Activated gamma-delta T cell treated with anti-CD3 and anti-CD28 coated beads, Interleukin-2, amount 50 U/mL, for 16 hours (primary cell): Measurements from ENCODE around the gene GHSR.

Source experiments
- DNase-seq: peaks from one replicate; pipeline ENCODE4 v3.0.0-alpha.2; 2020; ENCODE audit warnings: low read depth

GHSR gene

GRCh38 chr3:172447611-172448579 lies at the start of gene GHSR:
GHSR (minus strand) TSS chr3:172448456; CDS start chr3:172448413, 43 bp downstream.
- no peak for DNase-seq

- peak; percentile 63 for DNase-seq
Measured at GRCh38 chr3:172490198-172490669, 42.0 kb upstream of the GHSR start.

- DNase-seq: no peak
Measured at GRCh38 chr3:172478116-172478515, 29.9 kb upstream of the GHSR start.

GRCh38 chr3:172476347-172476746 lies 28.1 kb upstream of the GHSR start:
- DNase-seq: no peak

GRCh38 chr3:172475703-172476102 lies 27.4 kb upstream of the GHSR start:
- DNase-seq: no peak

- DNase-seq: no peak
Measured at GRCh38 chr3:172471903-172472302, 23.6 kb upstream of the GHSR start.

- DNase-seq: no peak
Measured at GRCh38 chr3:172470588-172470987, 22.3 kb upstream of the GHSR start.

GRCh38 chr3:172467170-172467824 lies 19.0 kb upstream of the GHSR start:
- DNase-seq: no peak

- DNase-seq: no peak
Measured at GRCh38 chr3:172466553-172467130, 18.4 kb upstream of the GHSR start.

GRCh38 chr3:172465281-172465680 lies 17.0 kb upstream of the GHSR start:
- no peak for DNase-seq

- DNase-seq: no peak
Measured at GRCh38 chr3:172464306-172464705, 16.1 kb upstream of the GHSR start.

- DNase-seq: no peak
Measured at GRCh38 chr3:172461530-172462138, 13.4 kb upstream of the GHSR start.

- DNase-seq: no peak
Measured at GRCh38 chr3:172456404-172456803, 8.1 kb upstream of the GHSR start.

GRCh38 chr3:172454180-172454579 lies 5.9 kb upstream of the GHSR start:
- DNase-seq: no peak

GRCh38 chr3:172449466-172450149 lies 1.4 kb upstream of the GHSR start:
- DNase-seq: no peak

GRCh38 chr3:172448661-172449465 lies 607 bp upstream of the GHSR start:
- no peak for DNase-seq

GRCh38 chr3:172446198-172446597 lies 2.1 kb downstream of the GHSR start:
- DNase-seq: no peak

GRCh38 chr3:172444821-172445220 lies 3.4 kb downstream of the GHSR start:
- DNase-seq: no peak

- no peak for DNase-seq
Measured at GRCh38 chr3:172442606-172443005, 5.7 kb downstream of the GHSR start.

- no peak for DNase-seq
Measured at GRCh38 chr3:172441581-172441980, 6.7 kb downstream of the GHSR start.

- DNase-seq: no peak
Measured at GRCh38 chr3:172438186-172438585, 10.1 kb downstream of the GHSR start.
